Measurements from ENCODE around the gene LIPA.
"Not testable (repeated sequence)": the region's sequence is repeated elsewhere in the genome, so short reads cannot be mapped to it uniquely, and the experiment has no call there.

Gene LIPA
- total RNA-seq = 44.0 to 87.7 (median 58.9) reads per million in 9 experiments

DNA sequence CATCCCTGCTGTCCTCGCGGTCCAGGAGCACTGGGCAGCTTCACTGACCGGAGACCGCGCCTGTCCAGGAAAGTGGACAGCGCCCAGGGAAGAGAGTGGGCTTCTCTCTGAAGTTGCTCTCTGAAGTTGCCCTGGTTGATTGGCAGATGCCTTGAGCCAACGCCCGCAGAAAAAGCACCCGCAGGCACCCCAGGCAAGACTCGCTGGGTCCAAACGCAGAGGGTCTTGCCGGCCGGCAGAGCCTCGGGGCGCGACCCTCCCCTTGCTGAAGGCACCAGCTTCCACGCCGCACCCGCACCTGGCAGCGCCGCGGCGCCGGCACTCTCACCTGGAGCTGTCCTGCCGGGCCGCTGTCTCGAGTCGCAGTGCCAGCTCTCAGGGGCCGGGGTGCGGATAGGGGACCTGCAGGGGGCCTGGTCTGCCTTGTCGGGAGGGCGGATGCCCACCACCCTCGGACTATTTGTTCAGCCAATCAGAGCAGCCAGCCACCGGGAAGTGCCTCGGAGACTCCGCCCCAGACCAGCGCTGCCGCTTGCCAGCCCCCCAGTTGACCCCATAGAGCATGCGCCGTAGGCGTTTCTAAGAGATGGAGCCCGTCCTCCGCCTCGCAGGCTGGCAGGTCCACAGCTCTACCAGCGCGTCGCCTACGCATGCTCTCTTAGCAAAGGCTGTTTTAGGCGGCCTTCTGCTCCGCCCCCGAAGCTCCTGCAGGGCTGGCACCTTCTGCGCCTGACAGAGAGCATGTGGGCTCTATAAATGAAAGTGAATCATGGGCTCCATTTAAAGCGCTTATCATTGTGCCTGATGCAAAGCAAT lies at the start of gene LIPA:
Gene LIPA (minus strand): TSS at position 367 of the 816 bp plus-strand sequence. CDS start 4,127 bp downstream, outside the sequence.
- Mint-ChIP-seq H3K4me3 (peak within 1 kb of the TSS; percentile 86 to 89), H3K27ac (peak within 1 kb of the TSS; percentile 88 to 93), H3K9me3 (no peaks in the 10 kb centered on the region), H3K4me1 (ENCODE audit: low read depth in 2 of 2) (peaks cover 14 to 23% of the 10 kb centered on the region in 2 donors), H3K27me3 (peaks cover 13 to 15% of the 10 kb centered on the region in 2 donors), H3K36me3 (ENCODE audit: insufficient read depth) (peaks cover 11% of the 10 kb centered on the region)
- ATAC-seq (replicated peaks) (peak; percentile 91), DNase-seq (peak; percentile 93 to 95 (median 94))

DNA sequence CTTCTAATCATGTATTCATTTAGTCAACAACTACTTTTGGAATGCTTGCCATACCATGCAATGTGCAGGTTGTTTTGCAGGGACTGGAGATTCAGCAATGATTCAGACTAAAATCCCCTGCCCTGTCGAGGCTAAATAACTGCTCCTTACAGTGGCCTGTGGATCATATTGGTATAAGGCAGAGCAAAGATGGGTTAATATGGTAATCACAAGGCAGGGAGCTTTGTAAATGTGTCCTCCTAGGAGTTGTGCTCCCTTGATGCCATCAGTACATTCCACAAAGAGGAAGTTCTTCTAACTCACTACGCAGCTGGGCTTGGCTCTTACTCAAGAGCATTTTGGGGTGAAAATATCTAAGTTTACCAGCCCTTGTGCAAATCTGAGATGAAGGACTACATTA lies 49.7 kb upstream of the LIPA start:
- H3K9me3 Mint-ChIP-seq = no peaks in the 10 kb centered on the region
- peak; percentile 36 for ATAC-seq (replicated peaks)
- no peak for DNase-seq
- no peaks in the 10 kb centered on the region for H3K27me3 Mint-ChIP-seq
- H3K36me3 Mint-ChIP-seq (ENCODE audit: insufficient read depth) = peaks cover 26% of the 10 kb centered on the region
- H3K4me1 Mint-ChIP-seq (ENCODE audit: low read depth in 2 of 2) = peaks cover 29 to 41% of the 10 kb centered on the region in 2 donors
- H3K4me3 Mint-ChIP-seq = peak overlapping the region; percentile 87 to 96
- peak overlapping the region; percentile 96 to 100 for H3K27ac Mint-ChIP-seq

DNA sequence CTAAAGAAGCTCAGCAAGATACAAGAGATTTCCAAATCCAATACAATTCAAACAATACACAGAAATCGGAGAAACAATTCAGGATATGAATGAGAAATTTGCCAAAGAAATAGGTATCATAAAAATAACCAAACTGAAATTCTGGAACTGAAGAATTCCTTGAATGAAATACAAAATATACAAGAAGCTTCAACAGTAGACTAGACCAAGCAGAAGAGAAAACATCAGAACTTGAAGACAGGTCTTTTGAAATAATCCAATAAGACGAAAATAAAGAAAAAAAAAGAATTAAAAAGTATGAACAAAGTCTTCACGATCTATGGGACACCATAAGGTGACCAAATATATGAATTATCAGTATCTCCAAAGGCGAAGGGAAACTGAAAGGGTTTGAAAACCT lies 47.5 kb upstream of the LIPA start:
- Mint-ChIP-seq H3K4me3 (no peak overlapping the region), H3K4me1 (ENCODE audit: low read depth in 2 of 2) (peaks cover 26 to 31% of the 10 kb centered on the region in 2 donors)
- ATAC-seq (replicated peaks) = no peak

DNA sequence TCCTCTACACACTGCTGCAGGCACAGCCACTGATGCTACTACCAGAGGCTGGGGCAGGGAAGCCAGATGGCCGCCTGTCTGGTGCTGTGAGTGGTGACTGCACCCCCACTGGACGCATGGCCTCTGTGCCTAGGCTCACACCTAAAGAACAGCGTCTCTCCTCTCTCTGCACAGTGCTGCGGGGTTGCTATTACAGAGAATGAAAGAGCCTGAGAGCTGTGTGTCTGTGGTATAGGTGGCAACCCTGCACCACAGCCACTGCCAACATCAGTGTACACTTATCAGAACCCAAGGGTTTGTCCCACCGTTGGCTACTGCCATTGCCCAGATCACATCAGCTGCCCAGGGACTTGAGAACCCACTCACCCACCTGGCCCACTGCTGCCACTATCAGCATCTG lies 46.2 kb upstream of the LIPA start:
- peaks cover 15 to 18% of the 10 kb centered on the region in 2 donors for H3K4me1 Mint-ChIP-seq (ENCODE audit: low read depth in 2 of 2)
- ATAC-seq (replicated peaks) (no peak), DNase-seq (no peak)
- H3K27me3 Mint-ChIP-seq = no peaks in the 10 kb centered on the region
- H3K36me3 Mint-ChIP-seq (ENCODE audit: insufficient read depth) = peaks cover 10% of the 10 kb centered on the region
- no peak overlapping the region for H3K4me3 Mint-ChIP-seq
- no peaks in the 10 kb centered on the region for H3K9me3 Mint-ChIP-seq
- H3K27ac Mint-ChIP-seq = no peak overlapping the region

More for the DNA sequence above, 47.5 kb upstream of the LIPA start:
- Mint-ChIP-seq H3K9me3 (no peaks in the 10 kb centered on the region), H3K27ac (peak overlapping the region in 1 of 2 donors; percentile 100), H3K36me3 (ENCODE audit: insufficient read depth) (peaks cover 17% of the 10 kb centered on the region), H3K27me3 (no peaks in the 10 kb centered on the region)
- no peak for DNase-seq

DNA sequence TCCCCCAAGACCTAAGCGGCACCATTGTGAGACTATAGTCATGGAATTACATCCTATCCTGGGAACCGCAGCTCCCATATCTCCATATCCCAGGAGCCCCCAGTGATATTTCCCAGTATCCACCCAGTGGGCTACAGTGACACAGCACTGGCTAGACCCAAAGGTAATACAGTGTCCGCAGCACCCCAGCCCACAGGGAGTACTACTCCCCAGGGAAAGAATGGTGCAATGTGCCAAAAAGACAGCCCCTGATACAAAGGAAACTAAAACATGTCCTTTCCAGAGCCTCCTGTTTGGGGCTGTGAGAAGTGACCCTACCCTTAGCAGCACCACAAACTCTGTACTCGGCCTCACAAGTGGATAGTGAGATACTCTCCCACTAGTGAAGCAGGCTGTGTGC lies 45.8 kb upstream of the LIPA start:
- H3K27me3 Mint-ChIP-seq = no peaks in the 10 kb centered on the region
- H3K4me3 Mint-ChIP-seq = no peak overlapping the region
- no peaks in the 10 kb centered on the region for H3K9me3 Mint-ChIP-seq
- H3K4me1 Mint-ChIP-seq (ENCODE audit: low read depth in 2 of 2) = peaks cover 11 to 14% of the 10 kb centered on the region in 2 donors
- peaks cover 10% of the 10 kb centered on the region for H3K36me3 Mint-ChIP-seq (ENCODE audit: insufficient read depth)
- DNase-seq (no peak), ATAC-seq (replicated peaks) (no peak)
- no peak overlapping the region for H3K27ac Mint-ChIP-seq

DNA sequence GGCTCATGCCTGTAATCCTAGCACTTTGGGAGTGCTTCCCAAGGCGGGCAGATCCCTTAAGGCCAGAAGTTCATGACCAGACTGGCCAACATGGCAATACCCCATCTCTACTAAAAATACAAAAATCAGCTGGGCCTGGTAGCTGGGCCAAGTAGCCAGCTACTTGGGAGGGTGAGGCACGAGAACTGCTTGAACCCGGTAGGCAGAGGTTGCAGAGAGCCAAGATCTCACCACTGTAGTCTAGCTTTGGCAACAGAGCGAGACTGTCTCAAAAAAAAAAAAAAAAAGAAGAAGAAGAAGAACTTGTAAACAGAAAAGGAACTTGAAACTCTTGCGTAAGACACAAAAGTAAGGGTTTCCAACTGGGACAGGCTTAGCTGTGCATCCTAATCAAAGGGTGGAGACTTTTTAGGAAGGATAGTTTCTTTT lies 44.7 kb upstream of the LIPA start:
- H3K4me3 Mint-ChIP-seq = no peak overlapping the region
- peaks cover 5% of the 10 kb centered on the region in 2 donors for H3K4me1 Mint-ChIP-seq (ENCODE audit: low read depth in 2 of 2)
- H3K27me3 Mint-ChIP-seq = no peaks in the 10 kb centered on the region
- DNase-seq (no peak), ATAC-seq (replicated peaks) (no peak)
- H3K9me3 Mint-ChIP-seq = no peaks in the 10 kb centered on the region
- peaks cover 4% of the 10 kb centered on the region for H3K36me3 Mint-ChIP-seq (ENCODE audit: insufficient read depth)
- H3K27ac Mint-ChIP-seq = no peak overlapping the region

DNA sequence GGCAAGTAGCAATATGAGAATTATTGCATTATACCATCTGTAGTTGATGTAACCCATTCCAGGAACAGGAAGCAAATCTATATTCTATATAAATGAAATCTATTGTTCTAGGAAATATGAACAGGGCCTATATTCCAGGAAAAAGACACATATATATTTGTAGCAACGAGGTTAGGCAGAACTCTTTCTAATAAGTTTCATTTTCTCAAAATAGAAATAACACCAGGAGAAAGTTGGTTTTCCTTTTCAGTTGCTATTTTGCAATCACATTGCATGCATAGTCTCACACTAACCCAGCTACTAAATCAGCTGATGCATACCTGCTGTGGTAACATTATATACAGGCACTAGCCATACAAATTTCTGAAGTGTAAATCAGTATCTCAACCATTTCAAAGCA lies 44.0 kb upstream of the LIPA start:
- no peak for DNase-seq
- Mint-ChIP-seq H3K27me3 (no peaks in the 10 kb centered on the region), H3K4me3 (no peak overlapping the region), H3K4me1 (ENCODE audit: low read depth in 2 of 2) (peaks cover 0 to 2% of the 10 kb centered on the region in 2 donors), H3K36me3 (ENCODE audit: insufficient read depth) (peaks cover 4% of the 10 kb centered on the region), H3K27ac (no peak overlapping the region), H3K9me3 (no peaks in the 10 kb centered on the region)
- peak; percentile 27 for ATAC-seq (replicated peaks)

DNA sequence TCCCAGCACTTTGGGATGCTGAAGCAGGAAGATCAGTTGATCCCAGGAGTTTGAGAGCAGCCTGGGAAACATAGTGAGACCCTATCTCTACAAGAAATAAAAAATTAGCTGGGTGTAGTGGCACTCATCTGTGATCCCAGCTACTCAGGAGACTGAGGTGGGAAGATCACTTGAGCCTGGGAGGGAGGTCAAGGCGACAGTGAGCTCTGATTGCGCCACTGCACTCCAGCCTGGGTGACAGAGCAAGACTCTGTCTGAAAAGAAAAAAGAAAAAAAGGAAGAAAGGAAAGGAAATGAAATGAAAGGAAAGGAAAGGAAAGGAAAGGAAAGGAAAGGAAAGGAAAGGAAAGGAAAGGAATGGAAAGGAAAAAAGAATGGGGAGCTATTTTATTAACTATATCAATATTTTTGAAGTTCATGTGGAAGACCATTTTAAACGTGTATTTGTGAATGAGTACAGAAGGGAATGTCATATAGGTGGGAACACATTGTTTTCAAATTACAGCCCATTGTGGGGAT lies 43.2 kb upstream of the LIPA start:
- H3K4me3 Mint-ChIP-seq = no peak overlapping the region
- ATAC-seq (replicated peaks) (no peak), DNase-seq (no peak)
- peaks cover 0 to 2% of the 10 kb centered on the region in 2 donors for H3K4me1 Mint-ChIP-seq (ENCODE audit: low read depth in 2 of 2)
- no peaks in the 10 kb centered on the region for H3K9me3 Mint-ChIP-seq
- peak overlapping the region in 1 of 2 donors; percentile 13 for H3K27ac Mint-ChIP-seq
- H3K36me3 Mint-ChIP-seq (ENCODE audit: insufficient read depth) = peaks cover 4% of the 10 kb centered on the region
- no peaks in the 10 kb centered on the region for H3K27me3 Mint-ChIP-seq

DNA sequence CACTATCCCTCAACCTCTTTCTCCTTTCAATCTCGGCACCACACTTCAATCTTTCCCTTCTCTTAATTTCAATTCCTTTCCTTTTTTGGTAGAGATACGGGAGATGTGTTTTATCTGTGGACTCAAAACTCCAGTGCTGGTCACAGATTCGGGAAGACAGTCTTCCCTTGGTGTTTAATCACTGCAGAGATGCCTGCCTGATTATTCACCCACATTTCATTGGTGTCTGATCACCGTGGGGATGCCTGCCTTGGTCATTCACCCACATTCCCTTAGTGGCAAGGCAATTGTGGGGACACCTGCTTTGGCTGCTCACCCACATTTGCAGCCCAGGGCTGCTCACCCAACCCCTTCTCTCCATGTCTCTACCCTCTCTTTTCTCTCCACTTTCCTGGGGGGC lies 33.7 kb upstream of the LIPA start:
- H3K27me3 Mint-ChIP-seq = peaks cover 0 to 16% of the 10 kb centered on the region in 2 donors
- not testable (repeated sequence) for H3K36me3 Mint-ChIP-seq (ENCODE audit: insufficient read depth); H3K4me1 Mint-ChIP-seq (ENCODE audit: low read depth in 2 of 2); DNase-seq; ATAC-seq (replicated peaks); H3K27ac Mint-ChIP-seq; H3K4me3 Mint-ChIP-seq; H3K9me3 Mint-ChIP-seq

DNA sequence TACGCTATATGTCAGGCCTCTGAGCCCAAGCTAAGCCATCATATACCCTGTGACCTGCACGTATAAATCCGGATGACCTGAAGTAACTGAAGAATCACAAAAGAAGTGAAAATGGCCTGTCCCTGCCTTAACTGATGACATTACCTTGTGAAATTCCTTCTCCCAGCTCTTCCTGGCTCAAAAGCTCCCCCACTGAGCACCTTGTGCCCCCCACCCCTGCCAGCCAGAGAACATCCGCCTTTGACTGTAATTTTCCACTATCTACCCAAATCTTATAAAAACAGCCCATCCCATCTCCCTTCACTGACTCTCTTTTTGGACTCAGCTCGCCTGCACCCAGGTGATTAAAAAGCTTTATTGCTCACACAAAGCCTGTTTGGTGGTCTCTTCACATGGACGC lies 33.1 kb upstream of the LIPA start:
- H3K4me1 Mint-ChIP-seq (ENCODE audit: low read depth in 2 of 2); H3K9me3 Mint-ChIP-seq; H3K36me3 Mint-ChIP-seq (ENCODE audit: insufficient read depth); ATAC-seq (replicated peaks); H3K27ac Mint-ChIP-seq; DNase-seq; H3K4me3 Mint-ChIP-seq: not testable (repeated sequence)
- peaks cover 0 to 16% of the 10 kb centered on the region in 2 donors for H3K27me3 Mint-ChIP-seq

DNA sequence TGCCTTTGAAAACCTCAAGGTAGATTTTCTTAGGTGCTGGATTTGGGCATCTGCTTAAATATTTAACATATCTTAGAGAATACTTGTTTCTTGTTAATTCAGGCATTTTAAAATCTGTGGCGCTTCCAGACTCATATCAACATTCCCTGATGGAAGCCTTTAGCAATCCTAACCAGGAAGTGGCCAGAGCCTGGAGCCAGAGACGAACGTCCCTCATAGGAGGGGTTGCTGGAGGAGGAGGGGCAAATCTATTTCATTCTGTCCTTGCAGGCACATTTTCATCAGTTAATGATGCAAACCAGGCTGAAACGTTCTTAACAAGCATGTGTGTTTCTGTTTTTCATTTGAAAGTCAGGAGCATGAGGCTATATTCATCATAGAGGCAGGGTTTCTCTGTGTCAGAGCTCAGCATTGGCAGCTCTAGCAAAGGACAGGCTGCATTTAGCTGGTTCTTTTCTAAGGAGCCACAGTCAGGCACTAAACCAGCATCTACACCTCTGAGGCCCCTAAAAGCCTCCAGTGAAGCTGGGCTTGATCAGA lies 32.4 kb upstream of the LIPA start:
- Mint-ChIP-seq H3K9me3 (no peaks in the 10 kb centered on the region), H3K4me1 (ENCODE audit: low read depth in 2 of 2) (no peaks in the 10 kb centered on the region), H3K36me3 (ENCODE audit: insufficient read depth) (no peaks in the 10 kb centered on the region), H3K4me3 (no peak overlapping the region), H3K27ac (no peak overlapping the region), H3K27me3 (peaks cover 0 to 16% of the 10 kb centered on the region in 2 donors)
- no peak for DNase-seq
- ATAC-seq (replicated peaks) = no peak

DNA sequence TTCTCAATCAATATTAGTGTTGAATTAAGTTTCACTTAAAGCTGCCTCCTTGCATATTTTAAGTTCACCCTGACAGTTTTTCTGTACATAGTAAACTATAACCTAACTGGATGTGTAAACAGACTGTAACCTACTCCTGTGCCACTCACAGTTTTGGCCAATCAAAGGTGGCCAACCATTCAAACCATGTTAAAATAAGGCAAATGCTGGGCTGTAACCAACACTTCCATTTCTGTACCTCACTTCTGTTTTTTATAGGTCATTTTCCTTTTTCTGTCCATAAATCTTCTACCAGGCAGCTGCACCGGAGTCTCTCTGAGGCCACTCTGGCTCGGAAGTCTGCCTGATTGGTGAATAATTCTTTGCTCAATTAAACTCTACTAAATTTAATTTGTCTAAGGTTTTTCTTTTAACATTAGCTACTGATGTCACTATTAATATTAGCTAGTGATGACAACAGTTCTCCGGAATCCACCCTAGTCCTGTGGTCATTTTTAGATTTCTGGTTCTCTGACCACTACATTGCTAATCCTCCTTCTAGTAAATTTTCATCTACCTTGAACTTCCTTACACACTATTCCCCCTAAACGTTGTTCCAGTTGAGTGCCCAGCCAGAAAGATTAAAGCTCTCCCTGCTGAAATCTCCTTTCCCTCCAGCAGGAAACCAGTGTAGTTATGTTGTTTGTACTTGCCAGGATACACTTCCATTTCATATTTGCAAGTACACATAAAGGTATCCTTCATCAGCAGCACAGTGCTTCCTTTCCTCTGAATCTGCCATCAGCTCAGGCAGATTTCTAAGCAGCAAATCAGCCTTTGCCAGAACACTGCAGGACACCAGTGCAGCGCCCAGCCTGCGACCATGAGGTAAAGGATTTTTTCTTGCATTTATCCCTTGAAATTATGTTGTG lies 31.7 kb upstream of the LIPA start:
- Mint-ChIP-seq H3K36me3 (ENCODE audit: insufficient read depth) (no peaks in the 10 kb centered on the region), H3K4me1 (ENCODE audit: low read depth in 2 of 2) (no peaks in the 10 kb centered on the region), H3K4me3 (no peak overlapping the region), H3K27me3 (peaks cover 0 to 16% of the 10 kb centered on the region in 2 donors), H3K27ac (no peak overlapping the region), H3K9me3 (no peaks in the 10 kb centered on the region)
- ATAC-seq (replicated peaks) (no peak), DNase-seq (no peak)
